Fibroblast of the aortic adventitia (primary cell): ENCODE results near the gene INSM1. TPM values are rescaled to one million over a fixed set of nuclear protein-coding genes. Genes with fewer than 3 reads are reported as not detected.
"Not testable (repeated sequence)": the region's sequence is repeated elsewhere in the genome, so short reads cannot be mapped to it uniquely, and the experiment has no call there.

Source experiments
- DNase-seq: peaks from one replicate; pipeline ENCODE4 v3.0.0-alpha.2; 2010; ENCODE audit warnings: low read depth
- H3K4me3 ChIP-seq: 2 replicates; pipeline ENCODE4 v1.5.1; 2011; ENCODE audit warnings: low read depth, mild to moderate bottlenecking, control low read depth, low read length, moderate library complexity
- total RNA-seq: library from RNA; depleted of rRNA; stranded (reverse); fragments of >200 nt; gene quantifications from 2 replicates; pipeline ENCODE4 v1.2.3, GENCODE V29; 2012; ENCODE audit warnings: low replicate concordance
- TF ChIP-seq, protein P1 (sequence below): IDR thresholded peaks from 2 replicates; pipeline ENCODE4 v1.5.1; 2011; ENCODE audit warnings: mild to moderate bottlenecking, low read length, control low read depth, inconsistent platforms; ENCODE audit not compliant: insufficient read depth

The INSM1 gene
- total RNA-seq, 1 donor, result not detected

- DNase-seq, result no peak
- H3K4me3 ChIP-seq, result no peak overlapping the region
- TF ChIP-seq, protein P1, sequence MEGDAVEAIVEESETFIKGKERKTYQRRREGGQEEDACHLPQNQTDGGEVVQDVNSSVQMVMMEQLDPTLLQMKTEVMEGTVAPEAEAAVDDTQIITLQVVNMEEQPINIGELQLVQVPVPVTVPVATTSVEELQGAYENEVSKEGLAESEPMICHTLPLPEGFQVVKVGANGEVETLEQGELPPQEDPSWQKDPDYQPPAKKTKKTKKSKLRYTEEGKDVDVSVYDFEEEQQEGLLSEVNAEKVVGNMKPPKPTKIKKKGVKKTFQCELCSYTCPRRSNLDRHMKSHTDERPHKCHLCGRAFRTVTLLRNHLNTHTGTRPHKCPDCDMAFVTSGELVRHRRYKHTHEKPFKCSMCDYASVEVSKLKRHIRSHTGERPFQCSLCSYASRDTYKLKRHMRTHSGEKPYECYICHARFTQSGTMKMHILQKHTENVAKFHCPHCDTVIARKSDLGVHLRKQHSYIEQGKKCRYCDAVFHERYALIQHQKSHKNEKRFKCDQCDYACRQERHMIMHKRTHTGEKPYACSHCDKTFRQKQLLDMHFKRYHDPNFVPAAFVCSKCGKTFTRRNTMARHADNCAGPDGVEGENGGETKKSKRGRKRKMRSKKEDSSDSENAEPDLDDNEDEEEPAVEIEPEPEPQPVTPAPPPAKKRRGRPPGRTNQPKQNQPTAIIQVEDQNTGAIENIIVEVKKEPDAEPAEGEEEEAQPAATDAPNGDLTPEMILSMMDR, result no peak
These were observed 26.5 kb upstream of the INSM1 start for GRCh38 chr20:20341371-20341770.

DNA sequence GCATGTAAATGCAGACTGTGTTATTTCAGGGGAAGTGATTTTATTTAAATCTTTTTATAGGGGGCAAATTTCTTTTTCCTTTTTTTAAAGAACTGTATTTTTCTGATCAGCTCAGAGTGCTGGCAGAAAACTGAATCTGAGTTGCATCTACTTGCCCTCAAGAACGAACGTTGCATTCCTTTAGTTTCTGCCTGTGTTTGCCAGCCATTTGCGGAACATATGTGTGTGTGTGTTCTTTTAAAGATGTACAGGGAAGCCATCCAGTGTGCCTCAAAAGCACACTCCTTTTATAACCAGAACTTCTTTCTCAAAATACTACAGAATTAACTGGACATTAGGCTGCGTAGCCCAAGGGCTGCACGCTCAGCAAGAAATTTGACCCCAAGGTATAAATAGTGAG is 25.8 kb upstream of the INSM1 start:
- H3K4me3 ChIP-seq, result no peak overlapping the region
- no peak for DNase-seq
- TF ChIP-seq, protein P1, result no peak

DNA sequence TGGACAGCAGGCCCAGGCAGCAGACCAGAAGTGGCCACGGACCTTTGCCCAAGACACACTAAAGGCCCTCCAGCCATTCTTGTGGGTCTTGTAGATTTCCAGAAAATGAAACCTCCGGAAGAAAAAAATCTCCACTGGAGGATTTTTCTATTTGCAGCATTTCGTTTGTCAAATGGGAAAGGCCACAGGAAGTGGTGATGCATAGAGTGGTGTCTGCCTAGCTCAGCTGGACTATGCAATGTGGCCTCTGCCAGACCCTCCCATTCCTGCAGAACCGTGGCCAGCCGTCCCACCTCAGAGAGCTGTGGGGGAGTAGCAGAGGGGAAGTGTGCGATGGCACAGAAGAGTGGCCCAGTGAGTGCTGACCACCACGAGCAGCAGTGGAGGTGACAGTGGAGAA is 24.0 kb upstream of the INSM1 start:
- TF ChIP-seq, protein P1, result no peak
- H3K4me3 ChIP-seq, result no peak overlapping the region
- no peak for DNase-seq

DNA sequence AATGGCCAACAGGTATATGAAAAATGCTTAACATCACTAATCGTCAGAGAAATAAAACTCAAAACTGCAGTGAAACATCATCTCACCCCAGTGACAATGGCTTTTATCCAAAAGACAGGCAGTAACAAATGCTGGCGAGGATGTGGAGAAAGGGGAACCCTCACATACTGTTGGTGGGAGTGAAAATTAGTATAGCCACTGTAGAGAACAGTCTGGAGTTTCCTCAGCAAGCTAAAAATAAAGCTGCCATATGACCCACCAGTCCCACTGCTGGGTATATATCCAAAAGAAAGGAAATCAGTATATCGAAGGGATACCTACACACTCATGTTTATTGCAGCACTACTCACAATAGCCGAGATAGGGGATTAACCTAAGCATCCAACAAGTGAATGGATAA is 23.4 kb upstream of the INSM1 start:
- H3K4me3 ChIP-seq, result no peak overlapping the region
- TF ChIP-seq, protein P1, result no peak
- DNase-seq, result no peak

- DNase-seq, result no peak
- TF ChIP-seq, protein P1, result no peak
- no peak overlapping the region for H3K4me3 ChIP-seq
These were observed 14.3 kb upstream of the INSM1 start for GRCh38 chr20:20353576-20353975.

DNA sequence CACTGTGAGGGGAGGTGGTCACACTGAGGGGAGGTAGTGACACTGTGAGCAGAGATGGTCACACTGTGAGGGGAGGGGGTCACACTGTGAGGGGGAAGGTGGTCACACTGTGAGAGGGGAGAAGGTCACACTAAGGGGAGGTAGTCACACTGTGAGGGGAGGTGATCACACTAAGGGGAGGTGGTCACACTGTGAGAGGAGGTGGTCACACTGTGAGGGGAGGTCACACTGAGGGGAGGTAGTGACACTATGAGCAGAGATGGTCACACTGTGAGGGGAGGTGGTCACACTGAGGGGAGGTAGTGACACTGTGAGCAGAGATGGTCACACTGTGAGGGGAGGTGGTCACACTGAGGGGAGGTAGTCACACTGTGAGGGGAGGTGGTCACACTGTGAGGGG is 12.4 kb upstream of the INSM1 start:
- DNase-seq, H3K4me3 ChIP-seq: not testable (repeated sequence)

GRCh38 chr20:20358801-20359200 is 9.1 kb upstream of the INSM1 start:
- H3K4me3 ChIP-seq, result no peak overlapping the region
- no peak for DNase-seq
- TF ChIP-seq, protein P1, result no peak

DNA sequence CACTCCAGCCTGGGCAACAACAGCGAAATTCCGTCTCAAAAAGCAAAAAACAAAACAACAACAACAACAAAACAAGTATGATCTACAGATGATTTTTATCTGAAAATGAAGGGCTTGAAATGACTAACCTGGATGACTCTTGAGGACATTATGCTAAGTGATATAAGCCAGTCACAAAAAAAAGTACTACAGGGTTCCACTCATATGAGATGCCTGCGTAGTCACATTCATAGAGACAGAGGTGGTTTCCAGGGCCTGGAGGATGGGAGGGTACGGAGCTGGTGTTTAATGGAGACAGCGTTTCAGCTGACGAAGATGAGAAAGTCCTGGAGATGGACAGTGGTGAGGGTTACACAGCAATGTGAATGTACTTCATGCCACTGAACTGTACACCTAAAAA is 8.3 kb upstream of the INSM1 start:
- no peak for DNase-seq
- TF ChIP-seq, protein P1, result no peak
- no peak overlapping the region for H3K4me3 ChIP-seq
